Prostate gland (tissue), 2 donors: ENCODE data around the gene CHIC2. TPM values are rescaled to one million over a fixed set of nuclear protein-coding genes. Genes with fewer than 3 reads are reported as not detected.

ENCODE experiments used
- DNase-seq: peaks from one replicate; pipeline ENCODE4 v3.0.0-alpha.2; 2019; ENCODE audit warnings: low spot score
- H3K27ac ChIP-seq, 2 donors: fragments of 200-600 bp; sonication (generic); 2 replicates each; pipeline ENCODE4 v1.5.1; 2017 to 2019
- H3K27me3 ChIP-seq: fragments of 200-600 bp; sonication (generic); replicated peaks from 2 replicates; pipeline ENCODE4 v1.5.1; 2019; ENCODE audit not compliant: insufficient read depth
- H3K36me3 ChIP-seq, 2 donors: fragments of 200-600 bp; sonication (generic); 1 replicate in 1 of 2; 2 replicates in 1 of 2; pipeline versions ENCODE4 v1.5.1 to v1.8.1; 2017 to 2019
- H3K4me1 ChIP-seq: fragments of 200-600 bp; sonication (generic); replicated peaks from 2 replicates; pipeline ENCODE4 v1.5.1; 2019
- H3K4me3 ChIP-seq, 2 donors: fragments of 200-600 bp; sonication (generic); 2 replicates each; pipeline ENCODE4 v1.5.1; 2017 to 2019
- H3K9me3 ChIP-seq: fragments of 200-600 bp; sonication (generic); 2 replicates; pipeline ENCODE4 v1.5.1; 2017
- POLR2A ChIP-seq: fragments of 450-650 bp; IDR thresholded peaks from one replicate; pipeline ENCODE4 v1.6.1; 2016; ENCODE audit warnings: antibody characterized with exemption, mild to moderate bottlenecking
- POLR2AphosphoS5 ChIP-seq: sonication (generic); formaldehyde crosslinking; IDR thresholded peaks from one replicate; pipeline ENCODE4 v1.6.1; 2017; ENCODE audit warnings: antibody characterized with exemption
- WGBS: methylation state at CpG from one replicate; pipeline ENCODE4 v1.1.5; 2018; 5-methylcytosine and 5-hydroxymethylcytosine counted together
- intact Hi-C: fragments of 100-400 bp; cut with DNase I; formaldehyde crosslinking; loops from one replicate; pipeline ENCODE4 v1.14.2; 2022
- total RNA-seq, 2 donors: library from RNA; depleted of rRNA; stranded (reverse); fragments of >200 nt; gene quantifications; one replicate each; pipeline ENCODE4 v1.1.0, GENCODE V29; 2016
- TF ChIP-seq, protein P1 (sequence below), 4 experiments: fragments of 200-600 bp in 2 of 4; fragments of 450-650 bp in 2 of 4; sonication (generic) in 2 of 4; IDR thresholded peaks; 1 replicate in 3 of 4; 2 replicates in 1 of 4; pipeline ENCODE4 v1.5.1; 2016 to 2019; ENCODE audit warnings: antibody characterized with exemption in 4 of 4, mild to moderate bottlenecking in 2 of 4, moderate library complexity in 2 of 4

The CHIC2 gene
- total RNA-seq, 2 donors from 2014 or later, result 38.7 to 84.8 TPM

DNA sequence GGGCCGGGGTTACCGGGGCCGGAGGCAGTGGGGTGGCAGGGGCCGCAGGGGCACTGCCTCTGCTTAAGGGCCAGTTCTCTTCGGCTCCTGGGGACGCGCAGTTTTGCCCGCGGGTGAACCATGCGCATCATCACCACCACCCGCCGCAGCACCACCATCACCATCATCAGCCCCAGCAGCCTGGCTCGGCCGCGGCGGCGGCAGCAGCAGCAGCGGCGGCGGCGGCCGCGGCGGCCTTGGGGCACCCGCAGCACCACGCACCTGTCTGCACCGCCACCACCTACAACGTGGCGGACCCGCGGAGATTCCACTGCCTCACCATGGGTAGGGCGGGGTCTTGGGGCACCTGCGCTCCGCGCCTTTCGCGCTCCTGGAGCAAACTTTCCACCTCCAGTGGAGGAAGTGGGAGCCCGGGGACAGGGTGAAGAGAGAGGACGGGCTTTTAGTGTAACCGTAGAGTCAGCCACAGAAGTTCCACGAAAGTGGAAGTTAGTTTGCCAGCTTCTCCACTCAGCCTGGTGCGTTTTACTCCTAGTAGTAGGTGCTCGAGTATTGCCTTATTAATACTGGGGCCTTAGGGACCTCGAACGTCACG is 36.3 kb upstream of the CHIC2 start:
- 1% methylated on average over 44 of the region's 46 CpGs for WGBS
- peaks cover 53% of the 10 kb centered on the region for H3K27me3 ChIP-seq
- intact Hi-C loops, result no loop called here

DNA sequence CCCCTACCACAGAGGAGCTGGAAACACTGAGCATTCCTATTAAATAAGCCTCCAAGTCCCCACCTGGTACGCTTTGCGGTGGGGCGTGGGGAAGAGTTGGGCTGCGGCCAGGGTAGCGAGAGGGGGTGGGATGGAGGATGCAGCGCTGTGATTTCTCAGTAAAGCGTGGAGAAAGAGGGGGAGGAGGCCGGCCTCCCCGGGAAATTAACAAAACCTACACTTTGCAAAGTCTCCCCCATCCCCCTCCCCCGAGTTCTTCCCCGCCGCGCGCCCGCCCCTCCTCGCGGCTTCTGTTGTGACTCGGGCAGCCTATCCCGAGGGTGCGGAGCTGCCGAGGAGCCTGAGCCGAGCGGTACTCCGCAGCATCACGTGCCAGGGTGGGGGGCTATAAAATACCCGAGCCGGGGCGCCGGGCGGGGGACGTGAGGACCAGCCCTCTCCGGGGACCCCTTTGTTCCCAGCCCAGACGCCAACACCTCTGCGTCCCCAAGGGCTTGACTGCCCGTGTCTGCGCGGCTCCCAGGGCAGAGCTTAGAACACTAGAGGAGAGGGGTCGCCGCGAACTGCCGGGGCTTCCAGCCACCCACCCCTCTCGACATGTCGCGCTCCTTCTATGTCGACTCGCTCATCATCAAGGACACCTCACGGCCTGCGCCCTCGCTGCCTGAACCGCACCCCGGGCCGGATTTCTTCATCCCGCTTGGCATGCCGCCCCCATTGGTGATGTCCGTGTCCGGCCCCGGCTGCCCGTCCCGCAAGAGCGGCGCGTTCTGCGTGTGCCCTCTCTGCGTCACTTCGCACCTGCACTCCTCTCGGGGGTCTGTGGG is 35.6 kb upstream of the CHIC2 start, which contains the start of gene GSX2:
GSX2 (plus strand) TSS at position 416 of the 827 bp plus-strand sequence; CDS start at position 598, 182 bp downstream.
- TF ChIP-seq POLR2A (no peak), POLR2AphosphoS5 (no peak)
- TF ChIP-seq, protein P1, sequence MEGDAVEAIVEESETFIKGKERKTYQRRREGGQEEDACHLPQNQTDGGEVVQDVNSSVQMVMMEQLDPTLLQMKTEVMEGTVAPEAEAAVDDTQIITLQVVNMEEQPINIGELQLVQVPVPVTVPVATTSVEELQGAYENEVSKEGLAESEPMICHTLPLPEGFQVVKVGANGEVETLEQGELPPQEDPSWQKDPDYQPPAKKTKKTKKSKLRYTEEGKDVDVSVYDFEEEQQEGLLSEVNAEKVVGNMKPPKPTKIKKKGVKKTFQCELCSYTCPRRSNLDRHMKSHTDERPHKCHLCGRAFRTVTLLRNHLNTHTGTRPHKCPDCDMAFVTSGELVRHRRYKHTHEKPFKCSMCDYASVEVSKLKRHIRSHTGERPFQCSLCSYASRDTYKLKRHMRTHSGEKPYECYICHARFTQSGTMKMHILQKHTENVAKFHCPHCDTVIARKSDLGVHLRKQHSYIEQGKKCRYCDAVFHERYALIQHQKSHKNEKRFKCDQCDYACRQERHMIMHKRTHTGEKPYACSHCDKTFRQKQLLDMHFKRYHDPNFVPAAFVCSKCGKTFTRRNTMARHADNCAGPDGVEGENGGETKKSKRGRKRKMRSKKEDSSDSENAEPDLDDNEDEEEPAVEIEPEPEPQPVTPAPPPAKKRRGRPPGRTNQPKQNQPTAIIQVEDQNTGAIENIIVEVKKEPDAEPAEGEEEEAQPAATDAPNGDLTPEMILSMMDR (IDR thresholded peaks at IDR 0.05), result no peak
- WGBS, result 1% methylated on average over 66 of the region's 66 CpGs
- no peak for DNase-seq
- intact Hi-C loops, result no loop called here
- H3K9me3 ChIP-seq, result no peaks in the 10 kb centered on the region
- H3K4me3 ChIP-seq, result peak within 1 kb of the TSS; percentile 3 to 5
- peaks cover 9% of the 10 kb centered on the region for H3K4me1 ChIP-seq
- peaks cover 57% of the 10 kb centered on the region for H3K27me3 ChIP-seq
- no peaks in the 10 kb centered on the region for H3K36me3 ChIP-seq
- no peak within 1 kb of the TSS for H3K27ac ChIP-seq

More for the DNA sequence above, 36.3 kb upstream of the CHIC2 start:
- Histone ChIP-seq H3K36me3 (no peaks in the 10 kb centered on the region), H3K4me3 (peak overlapping the region; percentile 3 to 5), H3K4me1 (peaks cover 9% of the 10 kb centered on the region), H3K9me3 (no peaks in the 10 kb centered on the region), H3K27ac (no peak overlapping the region)
- DNase-seq, result no peak
- no peak for TF ChIP-seq POLR2AphosphoS5
- no peak for TF ChIP-seq POLR2A

DNA sequence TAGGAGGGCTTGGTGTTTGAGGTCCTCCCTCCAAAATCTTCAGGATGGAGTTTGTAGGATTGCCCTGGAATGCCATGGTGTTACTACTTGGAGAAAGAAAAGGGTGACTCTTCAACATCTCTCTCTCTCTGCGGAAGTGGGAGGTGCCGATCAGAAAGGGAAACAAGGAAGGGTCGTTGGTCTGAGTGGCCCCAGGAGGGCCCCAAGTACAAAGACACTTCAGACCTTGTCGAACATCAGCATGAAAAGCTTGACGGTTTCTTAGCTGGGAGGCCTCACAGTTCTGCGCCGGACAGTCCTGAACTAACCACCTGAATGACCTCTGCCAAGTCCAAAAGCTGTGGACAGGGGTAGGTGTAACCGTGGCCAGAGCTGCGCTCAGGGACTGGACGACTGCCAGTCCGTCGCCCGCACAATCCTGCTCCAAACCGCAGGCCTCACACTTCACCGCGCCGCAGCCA is 34.9 kb upstream of the CHIC2 start:
- Histone ChIP-seq H3K36me3 (no peaks in the 10 kb centered on the region), H3K4me1 (peaks cover 9% of the 10 kb centered on the region), H3K27ac (no peak overlapping the region), H3K27me3 (peaks cover 60% of the 10 kb centered on the region), H3K9me3 (no peaks in the 10 kb centered on the region), H3K4me3 (peak overlapping the region in 1 of 2 donors; percentile 5)
- 2% methylated on average over 17 of the region's 17 CpGs for WGBS
- DNase-seq, result no peak
- intact Hi-C loops, result no loop called here
- no peak for TF ChIP-seq POLR2AphosphoS5
- TF ChIP-seq, protein P1 (IDR thresholded peaks at IDR 0.05), result no peak
- no peak for TF ChIP-seq POLR2A

DNA sequence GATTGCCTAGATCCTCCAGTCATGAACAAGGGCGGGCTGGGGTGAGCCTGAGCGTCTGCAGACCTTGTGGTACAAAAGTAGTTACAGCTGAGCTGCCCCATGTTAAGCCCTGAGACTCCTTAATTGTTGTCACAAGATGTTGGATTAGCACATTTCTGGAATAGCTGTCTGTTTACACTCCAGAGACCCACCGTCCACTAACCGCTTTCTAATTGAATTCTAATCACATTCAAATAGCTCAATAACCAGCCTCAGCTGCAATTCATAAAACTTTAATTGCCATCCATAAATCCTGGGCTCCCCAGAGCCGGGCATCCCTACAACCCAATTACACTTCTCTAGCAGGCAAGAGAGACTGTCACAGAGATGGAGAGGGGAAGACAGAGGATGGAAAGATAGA is 34.0 kb upstream of the CHIC2 start:
- Histone ChIP-seq H3K4me3 (no peak overlapping the region), H3K27me3 (peaks cover 62% of the 10 kb centered on the region), H3K9me3 (no peaks in the 10 kb centered on the region), H3K36me3 (no peaks in the 10 kb centered on the region), H3K4me1 (peaks cover 9% of the 10 kb centered on the region), H3K27ac (no peak overlapping the region)
- WGBS, result 16% methylated on average over 5 of the region's 5 CpGs
- intact Hi-C loops, result no loop called here
- TF ChIP-seq, protein P1 (IDR thresholded peaks at IDR 0.05), result no peak
- TF ChIP-seq POLR2A, result no peak
- TF ChIP-seq POLR2AphosphoS5, result no peak
- DNase-seq, result no peak

DNA sequence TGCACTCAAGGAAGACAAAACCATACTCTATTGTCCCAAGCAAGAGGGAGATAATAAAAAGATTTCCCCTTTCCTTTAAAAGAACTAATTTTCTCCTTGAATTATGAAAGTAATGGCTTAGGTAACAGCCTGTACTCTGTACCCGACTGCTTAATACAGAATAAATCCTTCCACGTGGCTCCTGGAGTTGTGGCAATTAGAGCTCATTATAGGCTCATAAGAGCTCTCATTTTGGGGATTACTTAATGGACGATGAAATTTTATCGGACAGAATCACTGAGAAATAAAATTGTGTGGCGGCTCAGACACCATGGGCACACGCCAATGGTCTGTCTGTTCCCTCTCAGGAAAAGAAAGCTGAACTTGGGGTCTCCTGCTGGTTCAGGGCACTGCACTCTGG is 32.7 kb upstream of the CHIC2 start:
- H3K27ac ChIP-seq, result no peak overlapping the region
- intact Hi-C loops, result no loop called here
- peaks cover 65% of the 10 kb centered on the region for H3K27me3 ChIP-seq
- H3K4me1 ChIP-seq, result peaks cover 9% of the 10 kb centered on the region
- WGBS, result 49% methylated on average over 6 of the region's 6 CpGs
- TF ChIP-seq, protein P1 (IDR thresholded peaks at IDR 0.05), result no peak
- TF ChIP-seq POLR2AphosphoS5 (no peak), POLR2A (no peak)
- H3K36me3 ChIP-seq, result no peaks in the 10 kb centered on the region
- no peaks in the 10 kb centered on the region for H3K9me3 ChIP-seq
- no peak overlapping the region for H3K4me3 ChIP-seq
- DNase-seq, result no peak
